Measurements from ENCODE around the gene MVB12B.

- TF ChIP-seq CTCF (IDR thresholded peaks at IDR 0.05; ENCODE audit: low read depth, low read length) (no peak), POLR2A (IDR thresholded peaks at IDR 0.05; ENCODE audit: extremely low read depth, insufficient read length) (no peak), MAX (IDR thresholded peaks at IDR 0.05; ENCODE audit: low read depth, low read length) (no peak), MYC (IDR thresholded peaks at IDR 0.05; ENCODE audit: low read depth, low read length) (no peak)
Observed at GRCh38 chr9:126491568-126491879, 164.9 kb downstream of the MVB12B start.
